ENCODE data around the gene NOX3.

Gene NOX3

DNA sequence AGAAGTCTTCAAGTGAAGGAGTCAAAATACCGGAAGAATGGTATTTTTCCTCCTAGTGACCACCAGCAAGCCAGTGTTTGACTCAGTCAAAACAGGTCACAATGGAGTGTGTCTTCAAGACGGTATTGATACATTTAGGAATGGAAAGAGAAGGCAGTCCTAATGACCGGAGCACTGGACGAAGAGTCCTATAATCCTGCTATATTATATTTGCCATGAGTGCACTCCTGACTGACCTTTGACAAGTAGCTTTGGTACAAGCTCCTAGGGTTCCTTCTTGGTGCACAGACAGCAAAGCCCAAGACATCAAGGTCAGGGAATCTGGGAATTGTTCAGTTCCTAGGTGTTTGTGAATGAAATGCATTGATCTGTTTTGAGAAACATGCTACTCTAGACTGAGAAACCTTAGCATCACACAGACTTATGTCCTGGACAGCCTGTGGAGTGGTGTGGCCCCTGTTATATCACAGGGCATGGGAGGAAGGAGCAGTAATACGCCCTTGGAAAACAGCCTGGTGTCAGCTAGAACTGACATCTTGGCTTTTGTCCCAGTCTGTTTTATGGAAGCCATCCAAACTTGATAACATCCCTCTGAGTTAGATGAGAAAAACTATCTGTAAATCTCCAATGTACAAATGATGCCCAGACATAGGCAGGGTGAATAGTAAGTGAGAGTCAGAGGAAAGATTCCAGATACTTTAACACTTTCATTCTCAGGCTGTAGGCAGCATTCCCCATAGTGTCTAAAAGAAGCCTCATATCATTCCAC is 18.5 kb downstream of the NOX3 start:
- TF ChIP-seq, protein P1, sequence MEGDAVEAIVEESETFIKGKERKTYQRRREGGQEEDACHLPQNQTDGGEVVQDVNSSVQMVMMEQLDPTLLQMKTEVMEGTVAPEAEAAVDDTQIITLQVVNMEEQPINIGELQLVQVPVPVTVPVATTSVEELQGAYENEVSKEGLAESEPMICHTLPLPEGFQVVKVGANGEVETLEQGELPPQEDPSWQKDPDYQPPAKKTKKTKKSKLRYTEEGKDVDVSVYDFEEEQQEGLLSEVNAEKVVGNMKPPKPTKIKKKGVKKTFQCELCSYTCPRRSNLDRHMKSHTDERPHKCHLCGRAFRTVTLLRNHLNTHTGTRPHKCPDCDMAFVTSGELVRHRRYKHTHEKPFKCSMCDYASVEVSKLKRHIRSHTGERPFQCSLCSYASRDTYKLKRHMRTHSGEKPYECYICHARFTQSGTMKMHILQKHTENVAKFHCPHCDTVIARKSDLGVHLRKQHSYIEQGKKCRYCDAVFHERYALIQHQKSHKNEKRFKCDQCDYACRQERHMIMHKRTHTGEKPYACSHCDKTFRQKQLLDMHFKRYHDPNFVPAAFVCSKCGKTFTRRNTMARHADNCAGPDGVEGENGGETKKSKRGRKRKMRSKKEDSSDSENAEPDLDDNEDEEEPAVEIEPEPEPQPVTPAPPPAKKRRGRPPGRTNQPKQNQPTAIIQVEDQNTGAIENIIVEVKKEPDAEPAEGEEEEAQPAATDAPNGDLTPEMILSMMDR (conservative IDR thresholded peaks at IDR 0.05), result no peak
- no peak overlapping the region for H3K27ac ChIP-seq

DNA sequence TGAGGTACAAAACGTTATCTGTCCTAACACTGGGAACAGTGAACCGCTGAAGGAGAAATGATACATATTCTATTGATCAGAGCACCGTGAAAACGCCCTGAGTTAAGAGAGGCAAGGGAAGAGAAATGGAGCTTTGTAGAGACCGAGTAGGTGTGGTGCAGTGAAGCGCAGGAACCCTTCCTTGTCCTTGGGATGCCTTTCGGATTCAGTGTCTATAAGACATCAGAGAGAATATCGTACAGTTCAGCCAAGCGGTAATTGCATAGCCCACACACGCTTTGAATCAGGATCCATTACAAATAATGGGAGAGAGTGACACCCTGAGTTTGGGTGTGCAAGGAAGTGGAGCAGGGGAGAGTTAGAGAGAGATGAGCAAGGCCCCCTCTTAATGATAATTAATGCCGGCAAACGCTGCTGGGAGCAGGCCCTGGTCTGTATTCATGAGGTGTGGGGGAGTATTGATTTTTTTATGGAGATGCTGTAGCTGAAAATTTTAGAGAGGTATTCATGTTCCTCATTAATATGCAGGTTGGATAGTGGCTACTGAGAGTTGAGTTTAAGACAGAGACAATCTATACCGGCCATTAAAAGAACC is 20.7 kb downstream of the NOX3 start:
- H3K27ac ChIP-seq, result no peak overlapping the region

DNA sequence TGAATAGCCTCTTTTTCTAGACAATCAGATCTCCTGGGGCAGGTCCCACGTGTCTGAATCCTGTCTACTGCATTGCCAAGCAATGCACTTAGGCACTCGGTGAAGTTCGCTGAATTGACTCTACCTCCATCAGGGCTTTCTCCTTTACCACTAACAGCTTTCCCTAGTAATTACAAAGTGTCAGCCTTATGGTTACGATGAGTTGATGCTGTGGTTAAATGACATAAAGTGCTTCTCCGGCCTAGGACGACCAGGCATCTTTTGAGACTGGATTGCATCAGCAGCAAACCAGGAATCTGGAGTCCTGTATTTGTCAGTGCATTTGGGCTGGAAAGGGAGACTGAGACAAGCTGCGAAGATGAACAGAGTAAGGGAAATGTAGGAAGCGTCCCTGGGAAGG is 21.5 kb downstream of the NOX3 start:
- TF ChIP-seq, protein P1 (conservative IDR thresholded peaks at IDR 0.05), result no peak
- no peak overlapping the region for H3K27ac ChIP-seq

More for the DNA sequence above, 20.7 kb downstream of the NOX3 start:
- TF ChIP-seq, protein P1 (conservative IDR thresholded peaks at IDR 0.05), result no peak

DNA sequence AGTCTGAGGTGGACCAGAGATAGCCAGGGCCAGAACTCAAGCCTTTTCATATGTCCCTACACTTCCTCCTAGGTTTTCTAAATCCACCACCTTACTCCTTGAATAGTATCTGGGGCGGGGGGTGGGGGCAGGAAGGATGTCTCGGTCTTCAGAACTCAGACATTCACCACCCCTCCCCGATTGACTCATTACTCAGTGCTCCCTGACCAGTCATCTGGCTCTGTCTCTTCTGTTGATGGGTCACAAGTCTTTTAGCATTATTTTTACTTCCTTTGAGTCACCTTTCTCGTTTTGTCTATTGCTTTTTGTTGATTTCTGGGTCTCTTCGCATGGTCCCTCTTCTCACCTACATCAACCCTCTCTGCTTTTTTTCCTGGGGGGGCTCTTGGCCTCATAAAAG is 23.3 kb downstream of the NOX3 start:
- no peak overlapping the region for H3K27ac ChIP-seq
- TF ChIP-seq, protein P1 (conservative IDR thresholded peaks at IDR 0.05), result no peak

DNA sequence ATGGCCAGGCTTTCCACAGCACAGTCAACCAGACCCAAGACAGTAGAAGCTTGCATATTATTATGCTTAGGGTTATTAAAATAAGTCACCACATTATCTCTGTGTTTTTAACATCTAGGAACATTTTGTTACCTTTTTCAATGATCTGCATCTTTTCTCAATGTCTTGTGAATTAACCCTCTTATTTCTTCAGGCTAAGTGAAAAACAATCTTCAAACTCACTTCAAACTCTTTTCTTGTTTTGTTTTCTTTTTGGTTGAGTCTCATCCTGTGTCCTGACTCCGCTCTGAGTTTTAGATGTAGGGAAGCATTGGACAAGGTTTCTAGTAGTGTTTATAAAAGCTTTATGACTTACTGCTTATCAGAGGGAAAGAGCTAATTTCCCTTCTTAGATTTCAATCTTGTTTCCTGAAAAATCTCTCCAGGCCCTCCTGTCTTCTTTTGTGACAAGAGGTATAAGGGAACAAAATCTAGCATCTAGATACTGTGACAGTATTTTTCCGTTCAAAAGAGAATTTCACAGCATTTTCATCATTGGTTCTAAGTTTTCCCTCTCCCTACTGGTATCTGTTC is 26.2 kb downstream of the NOX3 start:
- TF ChIP-seq, protein P1 (conservative IDR thresholded peaks at IDR 0.05), result no peak
- no peak overlapping the region for H3K27ac ChIP-seq

DNA sequence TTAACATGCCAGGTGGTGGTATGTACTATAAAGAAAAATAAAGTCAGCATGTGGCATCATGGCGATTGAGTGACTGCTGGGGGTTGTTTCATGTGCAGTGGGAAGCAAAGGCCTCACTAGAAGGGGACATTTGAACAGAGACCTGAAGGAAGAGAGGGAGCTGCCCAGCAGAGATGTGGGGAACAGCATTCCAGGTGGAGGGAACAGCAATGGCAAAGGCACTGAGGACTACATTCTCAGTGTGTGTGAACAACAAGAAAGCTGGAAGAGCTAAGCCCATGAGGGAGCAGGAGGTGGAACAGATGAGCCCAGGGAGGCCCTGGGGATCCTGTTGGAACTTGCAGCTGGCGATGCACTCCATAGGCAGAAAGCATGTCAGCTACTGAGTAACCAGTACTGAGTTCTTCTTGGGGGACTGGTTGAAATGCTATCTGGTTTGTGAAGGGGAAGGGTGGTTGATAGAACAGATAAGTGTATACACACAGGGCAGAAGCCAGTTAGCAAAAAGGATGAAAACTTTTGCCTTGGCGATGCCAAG is 29.2 kb downstream of the NOX3 start:
- TF ChIP-seq, protein P1 (conservative IDR thresholded peaks at IDR 0.05), result no peak
- H3K27ac ChIP-seq, result no peak overlapping the region

DNA sequence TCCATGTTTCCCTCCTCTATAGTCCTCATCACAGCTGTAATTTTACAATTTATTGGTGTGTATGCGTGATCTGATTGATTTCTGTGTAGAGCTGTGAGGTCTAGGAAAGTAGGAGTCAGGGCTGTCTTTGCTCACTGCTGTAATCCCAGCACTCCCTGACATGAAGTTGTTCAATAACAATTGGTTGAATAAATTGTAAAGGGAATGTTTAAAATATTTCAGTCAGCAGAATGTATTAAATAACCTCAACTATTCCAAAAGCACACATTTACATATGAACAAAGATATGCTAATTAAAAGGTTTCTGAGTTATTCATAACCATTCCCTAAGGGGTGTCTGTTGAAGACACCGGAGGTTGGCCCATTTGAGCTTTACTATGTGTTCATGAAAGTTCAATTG is 31.5 kb downstream of the NOX3 start:
- no peak overlapping the region for H3K27ac ChIP-seq
- TF ChIP-seq, protein P1 (conservative IDR thresholded peaks at IDR 0.05), result no peak
